ENCODE measurements around the gene LRCOL1.
"Not testable (repeated sequence)": the region's sequence is repeated elsewhere in the genome, so short reads cannot be mapped to it uniquely, and the experiment has no call there.

LRCOL1 gene

DNA sequence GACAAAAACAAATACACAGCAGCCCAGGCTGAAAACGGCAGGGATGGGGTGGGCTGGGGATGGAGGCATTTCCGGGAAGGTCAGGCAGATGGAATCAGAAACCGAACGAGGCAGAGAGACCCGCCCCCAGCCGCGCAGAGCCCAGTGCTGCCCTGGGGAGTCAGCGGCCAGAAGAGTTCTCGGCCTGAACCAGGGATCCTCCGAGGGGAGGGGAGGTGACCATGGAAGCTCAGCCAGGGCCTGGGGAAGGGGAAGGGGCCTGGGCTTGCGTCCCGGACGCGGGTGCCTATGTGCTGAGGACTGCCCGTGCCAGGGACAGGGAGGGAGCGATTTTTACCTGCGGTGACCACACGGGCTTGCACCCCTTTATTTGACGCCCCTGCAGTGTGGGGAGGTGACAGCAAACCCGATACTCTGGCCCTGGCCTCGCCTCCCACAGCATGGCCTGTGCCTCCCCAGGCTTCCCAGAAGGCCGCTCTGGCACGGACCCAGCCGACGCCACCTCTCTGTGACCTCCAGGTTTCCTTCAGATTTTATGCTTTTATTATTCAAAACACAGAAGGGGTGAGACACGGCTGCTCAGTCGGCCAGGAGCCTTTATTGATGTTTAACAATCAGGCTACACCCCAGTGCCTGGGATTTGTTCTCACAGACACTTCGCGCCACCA lies 7.7 kb downstream of the LRCOL1 start:
- no peaks in the 10 kb centered on the region for H3K36me3 ChIP-seq (ENCODE audit: control insufficient read depth in 5 of 5, insufficient read depth in 5 of 5, low read length in 5 of 5)
- H3K4me3 ChIP-seq (ENCODE audit: low read depth in 1 of 5, low read length in 5 of 5) = peak overlapping the region in 3 of 5 donors; percentile 36 to 59 (median 56)
- no peaks in the 10 kb centered on the region for H3K9me3 ChIP-seq (ENCODE audit: control insufficient read depth in 5 of 5, low read length in 5 of 5)
- H3K27me3 ChIP-seq (ENCODE audit: control insufficient read depth in 5 of 5, insufficient read depth in 4 of 5, low read length in 5 of 5) = peaks cover 33 to 55% (median 44%) of the 10 kb centered on the region in 5 donors
- H3K4me1 ChIP-seq (ENCODE audit: control insufficient read depth in 5 of 5, insufficient read depth in 5 of 5, low read length in 5 of 5) = peaks cover 3 to 44% (median 36%) of the 10 kb centered on the region in 5 donors
- no peak overlapping the region for H3K9ac ChIP-seq (ENCODE audit: low read length in 5 of 5)
- no peak overlapping the region for H3K27ac ChIP-seq (ENCODE audit: low read depth, low read length)

DNA sequence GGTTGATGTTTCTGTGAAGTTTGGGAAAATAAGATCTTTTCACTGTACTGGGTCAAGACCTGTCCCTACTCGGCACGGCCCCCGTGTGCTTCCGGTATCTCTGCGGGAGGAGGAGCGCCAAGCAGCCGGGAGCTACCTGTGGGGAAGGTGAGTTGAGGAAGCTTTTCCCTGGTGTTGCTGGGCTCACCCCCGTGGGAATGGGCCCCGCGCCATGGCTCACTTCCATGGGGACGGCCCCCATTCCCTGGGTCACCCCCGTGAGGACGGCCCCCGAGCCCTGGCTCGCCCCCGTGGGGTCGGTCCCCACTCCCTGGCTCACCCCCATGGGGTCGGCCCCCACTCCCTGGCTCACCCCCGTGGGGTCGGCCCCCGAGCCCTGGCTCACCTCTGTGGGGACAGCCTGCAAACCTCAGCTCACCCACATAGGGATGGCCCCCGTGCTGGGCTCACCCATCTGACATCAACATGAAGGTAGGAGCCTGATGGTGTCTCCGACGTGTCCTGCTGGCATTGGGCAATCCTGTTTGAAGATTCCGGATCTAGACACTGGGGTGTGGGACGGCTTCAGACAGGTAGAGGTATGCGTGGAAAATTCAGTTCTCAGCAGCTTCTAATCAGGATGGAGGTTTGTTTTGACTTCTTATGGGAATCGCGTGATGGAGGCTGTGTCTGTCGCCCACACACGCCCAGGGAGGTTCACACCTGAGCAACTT lies 9.1 kb downstream of the LRCOL1 start:
- Histone ChIP-seq H3K9me3 (ENCODE audit: control insufficient read depth in 5 of 5, low read length in 5 of 5) (no peaks in the 10 kb centered on the region), H3K4me3 (ENCODE audit: low read depth in 1 of 5, low read length in 5 of 5) (peak overlapping the region in 2 of 5 donors; percentile 59 to 71), H3K27ac (ENCODE audit: low read depth, low read length) (no peak overlapping the region), H3K36me3 (ENCODE audit: control insufficient read depth in 5 of 5, insufficient read depth in 5 of 5, low read length in 5 of 5) (no peaks in the 10 kb centered on the region), H3K4me1 (ENCODE audit: control insufficient read depth in 5 of 5, insufficient read depth in 5 of 5, low read length in 5 of 5) (peaks cover 3 to 48% (median 40%) of the 10 kb centered on the region in 5 donors), H3K27me3 (ENCODE audit: control insufficient read depth in 5 of 5, insufficient read depth in 4 of 5, low read length in 5 of 5) (peaks cover 27 to 51% (median 42%) of the 10 kb centered on the region in 5 donors), H3K9ac (ENCODE audit: low read length in 5 of 5) (peak overlapping the region in 2 of 5 donors; percentile 64 to 68)

DNA sequence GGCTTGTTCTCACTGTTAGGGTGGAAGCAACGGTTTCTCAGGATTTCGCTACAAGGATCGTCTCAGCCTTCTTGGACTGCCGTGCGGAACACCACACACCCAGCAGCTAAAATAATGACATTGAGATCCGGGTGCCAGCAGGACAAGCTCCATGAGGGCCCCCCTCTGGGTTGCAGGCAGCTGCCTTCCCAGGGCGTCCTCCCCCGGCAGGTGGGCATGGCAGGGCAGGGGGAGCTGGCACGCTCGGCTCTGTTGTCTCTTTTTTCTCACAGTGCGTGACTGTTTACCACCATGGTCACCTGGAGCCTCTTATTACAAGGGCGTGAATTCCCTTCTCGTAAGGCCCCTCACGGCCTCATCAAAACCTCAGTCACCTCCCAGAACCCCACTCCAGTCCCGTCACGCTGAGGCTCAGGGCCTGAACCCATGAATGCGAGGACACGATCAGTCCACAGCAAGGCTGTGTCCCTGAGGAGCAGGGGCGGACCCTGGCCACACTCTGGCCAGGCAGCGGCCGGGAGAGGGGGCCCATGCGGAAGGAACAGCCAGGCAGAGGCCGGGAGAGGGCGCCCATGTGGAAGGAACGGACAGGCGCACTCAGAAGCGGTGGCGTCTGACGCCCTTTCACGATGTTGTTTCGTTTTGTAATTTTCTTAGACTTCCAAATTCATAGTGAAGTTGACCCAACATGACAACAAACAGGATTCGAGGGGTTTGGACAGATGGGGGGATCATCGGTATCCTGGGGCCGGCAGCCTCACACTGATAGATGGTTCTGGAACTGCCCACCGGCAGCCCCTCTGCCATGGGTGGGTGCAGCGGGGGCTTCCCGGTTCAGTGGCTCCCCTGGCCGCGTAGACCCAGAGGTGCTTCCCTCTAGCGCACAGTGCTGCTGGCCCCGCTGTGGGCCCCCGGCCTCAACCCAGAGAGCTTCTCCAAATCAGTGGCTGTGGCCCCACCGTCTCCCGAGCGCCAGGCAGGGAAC lies 10.0 kb downstream of the LRCOL1 start:
- Histone ChIP-seq H3K27ac (ENCODE audit: low read depth, low read length) (no peak overlapping the region), H3K9me3 (ENCODE audit: control insufficient read depth in 5 of 5, low read length in 5 of 5) (no peaks in the 10 kb centered on the region), H3K4me1 (ENCODE audit: control insufficient read depth in 5 of 5, insufficient read depth in 5 of 5, low read length in 5 of 5) (peaks cover 3 to 48% (median 40%) of the 10 kb centered on the region in 5 donors), H3K4me3 (ENCODE audit: low read depth in 1 of 5, low read length in 5 of 5) (peak overlapping the region; percentile 59 to 71 (median 65)), H3K9ac (ENCODE audit: low read length in 5 of 5) (peak overlapping the region in 3 of 5 donors; percentile 48 to 68 (median 64)), H3K36me3 (ENCODE audit: control insufficient read depth in 5 of 5, insufficient read depth in 5 of 5, low read length in 5 of 5) (no peaks in the 10 kb centered on the region), H3K27me3 (ENCODE audit: control insufficient read depth in 5 of 5, insufficient read depth in 4 of 5, low read length in 5 of 5) (peaks cover 25 to 45% (median 40%) of the 10 kb centered on the region in 5 donors)

DNA sequence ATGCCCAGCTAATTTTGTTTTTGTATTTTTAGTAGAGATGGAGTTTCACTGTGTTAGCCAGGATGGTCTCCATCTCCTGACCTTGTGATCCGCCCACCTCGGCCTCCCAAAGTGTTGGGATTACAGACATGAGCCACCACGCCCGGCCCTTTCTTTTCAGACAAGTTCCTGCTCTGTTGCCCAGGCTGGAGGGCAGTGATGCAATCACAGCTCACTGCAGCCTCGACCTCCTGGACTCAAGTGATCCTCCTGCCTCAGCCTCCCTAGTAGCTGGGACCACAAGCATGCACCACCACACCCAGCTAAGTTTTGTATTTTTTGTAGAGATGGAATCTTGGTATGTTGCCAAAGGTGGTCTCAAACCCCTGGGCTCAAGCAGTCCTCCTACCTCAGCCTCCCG lies 10.9 kb downstream of the LRCOL1 start:
- H3K4me3 ChIP-seq (ENCODE audit: low read depth in 1 of 5, low read length in 5 of 5); H3K9ac ChIP-seq (ENCODE audit: low read length in 5 of 5); H3K27ac ChIP-seq (ENCODE audit: low read depth, low read length); H3K36me3 ChIP-seq (ENCODE audit: control insufficient read depth in 5 of 5, insufficient read depth in 5 of 5, low read length in 5 of 5); H3K9me3 ChIP-seq (ENCODE audit: control insufficient read depth in 5 of 5, low read length in 5 of 5): not testable (repeated sequence)
- peaks cover 25 to 38% (median 32%) of the 10 kb centered on the region in 5 donors for H3K27me3 ChIP-seq (ENCODE audit: control insufficient read depth in 5 of 5, insufficient read depth in 4 of 5, low read length in 5 of 5)
- peaks cover 3 to 46% (median 40%) of the 10 kb centered on the region in 5 donors for H3K4me1 ChIP-seq (ENCODE audit: control insufficient read depth in 5 of 5, insufficient read depth in 5 of 5, low read length in 5 of 5)

DNA sequence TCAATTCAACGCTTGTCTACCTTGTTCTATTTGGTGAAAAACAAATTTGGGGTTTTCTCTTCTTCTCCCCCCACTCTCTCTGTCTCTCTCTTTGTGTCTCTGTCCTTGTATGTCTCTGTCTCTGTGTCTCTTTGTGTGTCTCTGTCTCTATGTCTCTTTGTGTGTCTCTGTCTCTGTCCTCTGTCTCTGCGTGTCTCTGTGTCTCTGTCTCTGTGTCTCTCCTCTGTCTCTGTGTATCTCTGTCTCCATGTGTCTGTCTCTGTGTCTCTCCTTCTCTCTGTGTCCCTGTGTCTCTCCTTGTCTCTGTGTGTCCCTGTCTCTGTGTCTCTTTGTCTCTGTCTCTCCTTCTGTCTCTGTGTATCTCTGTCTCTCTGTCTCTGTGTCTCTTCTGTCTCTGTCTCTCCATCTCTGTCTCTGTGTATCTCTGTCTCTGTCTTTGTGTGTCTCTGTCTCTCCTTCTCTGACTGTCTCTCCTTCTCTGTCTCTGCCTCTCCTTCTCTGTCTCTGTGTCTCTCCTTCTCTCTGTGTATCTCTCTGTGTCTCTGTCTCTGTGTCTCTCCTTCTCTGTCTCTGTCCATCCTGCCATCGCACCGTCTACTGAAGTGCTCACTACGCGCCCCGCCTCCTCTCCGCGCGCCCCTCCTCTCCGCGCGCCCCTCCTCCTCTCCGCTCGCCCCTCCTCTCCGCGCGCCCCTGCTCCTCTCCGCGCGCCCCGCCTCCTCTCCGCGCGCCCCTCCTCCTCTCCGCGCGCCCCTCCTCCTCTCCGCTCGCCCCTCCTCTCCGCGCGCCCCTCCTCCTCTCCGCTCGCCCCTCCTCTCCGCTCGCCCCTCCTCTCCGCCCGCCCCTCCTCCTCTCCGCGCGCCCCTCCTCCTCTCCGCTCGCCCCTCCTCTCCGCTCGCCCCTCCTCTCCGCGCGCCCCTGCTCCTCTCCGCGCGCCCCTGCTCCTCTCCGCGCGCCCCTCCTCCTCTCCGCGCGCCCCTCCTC lies 12.8 kb downstream of the LRCOL1 start:
- peak overlapping the region in 1 of 5 donors; percentile 59 for H3K9ac ChIP-seq (ENCODE audit: low read length in 5 of 5)
- H3K9me3 ChIP-seq (ENCODE audit: control insufficient read depth in 5 of 5, low read length in 5 of 5) = no peaks in the 10 kb centered on the region
- H3K27me3 ChIP-seq (ENCODE audit: control insufficient read depth in 5 of 5, insufficient read depth in 4 of 5, low read length in 5 of 5) = peaks cover 9 to 22% (median 17%) of the 10 kb centered on the region in 5 donors
- H3K36me3 ChIP-seq (ENCODE audit: control insufficient read depth in 5 of 5, insufficient read depth in 5 of 5, low read length in 5 of 5) = no peaks in the 10 kb centered on the region
- H3K27ac ChIP-seq (ENCODE audit: low read depth, low read length) = no peak overlapping the region
- H3K4me3 ChIP-seq (ENCODE audit: low read depth in 1 of 5, low read length in 5 of 5) = peak overlapping the region; percentile 47 to 77 (median 65)
- peaks cover 3 to 37% (median 31%) of the 10 kb centered on the region in 5 donors for H3K4me1 ChIP-seq (ENCODE audit: control insufficient read depth in 5 of 5, insufficient read depth in 5 of 5, low read length in 5 of 5)

DNA sequence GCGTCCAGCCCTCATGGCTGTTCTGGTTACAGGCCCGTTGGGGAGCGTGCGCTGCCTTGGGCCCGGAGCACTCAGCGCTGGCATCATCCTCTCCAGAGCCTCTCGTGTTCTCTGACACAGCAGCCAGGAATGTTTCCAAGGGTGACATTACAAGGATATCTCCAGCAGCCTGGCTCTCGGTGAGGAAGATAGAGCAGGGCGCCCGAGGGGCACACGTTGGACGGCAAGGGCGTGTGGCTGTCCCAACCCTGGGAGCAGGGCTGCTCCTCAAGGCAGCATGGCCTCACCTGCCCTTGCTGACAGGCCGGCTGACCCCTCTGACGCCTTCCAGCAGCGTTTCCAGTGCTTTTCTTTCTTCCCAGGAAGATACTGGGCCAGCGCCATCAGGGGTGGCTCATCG lies 14.4 kb downstream of the LRCOL1 start:
- no peak overlapping the region for H3K27ac ChIP-seq (ENCODE audit: low read depth, low read length)
- H3K27me3 ChIP-seq (ENCODE audit: control insufficient read depth in 5 of 5, insufficient read depth in 4 of 5, low read length in 5 of 5) = peaks cover 3 to 10% (median 8%) of the 10 kb centered on the region in 5 donors
- H3K4me1 ChIP-seq (ENCODE audit: control insufficient read depth in 5 of 5, insufficient read depth in 5 of 5, low read length in 5 of 5) = peaks cover 0 to 32% (median 30%) of the 10 kb centered on the region in 5 donors
- no peaks in the 10 kb centered on the region for H3K36me3 ChIP-seq (ENCODE audit: control insufficient read depth in 5 of 5, insufficient read depth in 5 of 5, low read length in 5 of 5)
- H3K9ac ChIP-seq (ENCODE audit: low read length in 5 of 5) = no peak overlapping the region
- no peaks in the 10 kb centered on the region for H3K9me3 ChIP-seq (ENCODE audit: control insufficient read depth in 5 of 5, low read length in 5 of 5)
- no peak overlapping the region for H3K4me3 ChIP-seq (ENCODE audit: low read depth in 1 of 5, low read length in 5 of 5)

DNA sequence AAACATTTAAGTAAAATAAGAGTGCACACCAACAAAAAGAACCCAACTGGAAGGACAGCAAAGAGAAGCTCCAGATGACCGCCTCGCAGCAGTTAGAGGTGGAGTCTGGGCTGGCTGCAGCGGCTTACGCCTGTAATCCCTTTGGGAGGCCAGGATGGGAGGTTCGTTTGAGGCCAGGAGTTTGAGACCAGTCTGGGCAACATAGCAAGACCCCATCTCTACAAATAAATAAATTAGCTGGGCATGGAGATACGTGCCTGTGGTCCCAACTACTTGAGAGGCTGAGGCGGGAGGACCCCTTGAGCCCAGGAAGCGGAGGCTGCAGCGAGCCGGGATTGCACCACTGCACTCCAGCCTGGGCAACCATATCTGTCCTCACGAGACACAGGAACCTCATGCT lies 15.2 kb downstream of the LRCOL1 start:
- Histone ChIP-seq H3K4me3 (ENCODE audit: low read depth in 1 of 5, low read length in 5 of 5) (no peak overlapping the region), H3K9me3 (ENCODE audit: control insufficient read depth in 5 of 5, low read length in 5 of 5) (no peaks in the 10 kb centered on the region), H3K27me3 (ENCODE audit: control insufficient read depth in 5 of 5, insufficient read depth in 4 of 5, low read length in 5 of 5) (peaks cover 0 to 7% (median 3%) of the 10 kb centered on the region in 5 donors), H3K4me1 (ENCODE audit: control insufficient read depth in 5 of 5, insufficient read depth in 5 of 5, low read length in 5 of 5) (peaks cover 0 to 24% (median 21%) of the 10 kb centered on the region in 5 donors), H3K27ac (ENCODE audit: low read depth, low read length) (no peak overlapping the region), H3K36me3 (ENCODE audit: control insufficient read depth in 5 of 5, insufficient read depth in 5 of 5, low read length in 5 of 5) (no peaks in the 10 kb centered on the region), H3K9ac (ENCODE audit: low read length in 5 of 5) (no peak overlapping the region)

DNA sequence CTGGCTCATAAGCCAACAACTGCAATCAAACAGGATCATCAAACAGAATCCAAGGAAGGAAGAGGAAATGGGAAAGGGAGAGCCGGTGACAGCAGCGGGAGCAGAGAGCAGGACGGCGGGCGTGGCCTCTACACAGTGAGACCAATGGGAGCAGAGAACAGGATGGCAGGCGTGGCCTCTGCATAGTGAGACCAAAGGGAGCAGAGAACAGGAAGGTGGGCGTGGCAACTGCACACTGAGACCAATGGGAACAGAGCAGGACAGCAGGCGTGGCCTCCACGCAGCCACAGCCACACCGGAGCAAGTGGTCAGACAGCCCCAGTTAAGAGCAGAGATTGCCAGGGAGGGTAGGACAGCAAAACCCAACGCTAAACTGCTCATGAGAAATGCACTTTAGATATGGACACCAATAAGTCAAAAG lies 16.4 kb downstream of the LRCOL1 start:
- no peaks in the 10 kb centered on the region for H3K36me3 ChIP-seq (ENCODE audit: control insufficient read depth in 5 of 5, insufficient read depth in 5 of 5, low read length in 5 of 5)
- peaks cover 0 to 21% (median 18%) of the 10 kb centered on the region in 5 donors for H3K4me1 ChIP-seq (ENCODE audit: control insufficient read depth in 5 of 5, insufficient read depth in 5 of 5, low read length in 5 of 5)
- H3K4me3 ChIP-seq (ENCODE audit: low read depth in 1 of 5, low read length in 5 of 5) = peak overlapping the region in 4 of 5 donors; percentile 11 to 49 (median 24)
- peaks cover 0 to 7% (median 3%) of the 10 kb centered on the region in 5 donors for H3K27me3 ChIP-seq (ENCODE audit: control insufficient read depth in 5 of 5, insufficient read depth in 4 of 5, low read length in 5 of 5)
- H3K9me3 ChIP-seq (ENCODE audit: control insufficient read depth in 5 of 5, low read length in 5 of 5) = peaks cover 0 to 3% (median 2%) of the 10 kb centered on the region in 5 donors
- no peak overlapping the region for H3K27ac ChIP-seq (ENCODE audit: low read depth, low read length)
- no peak overlapping the region for H3K9ac ChIP-seq (ENCODE audit: low read length in 5 of 5)

Measured in subcutaneous abdominal adipose tissue (tissue), 5 donors.